K562 (cell line): Measurements from ENCODE around the gene ZBTB20. TPM values are rescaled to one million over a fixed set of nuclear protein-coding genes. Genes with fewer than 3 reads are reported as not detected.

Source experiments
- GTF2F1 ChIP-seq: IDR thresholded peaks from 2 replicates; pipeline ENCODE4 v1.6.1; 2011; ENCODE audit warnings: low read depth, low read length, improper control_type of control experiment
- JUN ChIP-seq, 2 experiments: sonication (generic) in 1 of 2; formaldehyde crosslinking in 1 of 2; IDR thresholded peaks; 2 replicates each; pipeline versions ENCODE4 v1.6.1 to v1.8.0; 2012 to 2022; ENCODE audit warnings: borderline replicate concordance in 2 of 2, mild to moderate bottlenecking in 2 of 2, improper control_type of control experiment in 1 of 2, low read depth in 1 of 2, low read length in 1 of 2, missing genetic modification reagents in 1 of 2
- MNT ChIP-seq, 2 experiments: fragments of 450-650 bp; conservative IDR thresholded peaks; 2 replicates each; pipeline ENCODE4 v1.6.1; 2017; ENCODE audit warnings: mild to moderate bottlenecking in 2 of 2, moderate library complexity in 2 of 2
- MXD1 ChIP-seq: fragments of 250-450 bp; sonication (Bioruptor Pico); IDR thresholded peaks from 2 replicates; pipeline ENCODE4 v1.8.0; 2021; ENCODE audit warnings: borderline replicate concordance, mild to moderate bottlenecking, moderate library complexity; ENCODE audit not compliant: poor library complexity, severe bottlenecking
- RCOR1 ChIP-seq, 2 experiments: IDR thresholded peaks; 2 replicates each; pipeline ENCODE4 v1.6.1; 2012; ENCODE audit warnings: low read depth in 2 of 2, low read length in 2 of 2, borderline replicate concordance in 1 of 2, improper control_type of control experiment in 1 of 2
- STAT5A ChIP-seq: IDR thresholded peaks from 2 replicates; pipeline ENCODE4 v1.6.1; 2012; ENCODE audit warnings: low read length, inconsistent platforms, borderline replicate concordance
- ZNF263 ChIP-seq: sonication (generic); formaldehyde crosslinking; IDR thresholded peaks from 2 replicates; pipeline ENCODE4 v1.8.0; 2022; ENCODE audit warnings: mild to moderate bottlenecking, missing genetic modification reagents, borderline replicate concordance
- ZNF318 ChIP-seq, 2 experiments: fragments of 450-650 bp; IDR thresholded peaks; 2 replicates each; pipeline ENCODE4 v1.6.1; 2016; ENCODE audit warnings: mild to moderate bottlenecking in 2 of 2, borderline replicate concordance in 1 of 2, low read depth in 1 of 2, moderate library complexity in 1 of 2
- polyA plus RNA-seq, 8 experiments: library from polyadenylated mRNA; depleted of rRNA in 4 of 8; stranded (reverse) in 5 of 8; unstranded in 3 of 8; fragments of >200 nt; fragmentation: Nextera tagmentation in 2 of 8; fragmentation: Illumina TruSeq in 1 of 8; extraction: Ambion mirVana in 2 of 8; extraction: Trizol in 1 of 8; gene quantifications; 2 replicates each; pipeline versions ENCODE4 v1.2.1 to v1.2.3, GENCODE V29; 2011 to 2014; ENCODE audit warnings: inconsistent platforms in 1 of 8, missing spikeins in 1 of 8
- total RNA-seq, 7 experiments: library from RNA; depleted of rRNA in 6 of 7; stranded (reverse); fragments of >200 nt in 6 of 7; fragmentation: Illumina TruSeq in 2 of 7; extraction: Trizol in 2 of 7; gene quantifications; 2 replicates each; pipeline versions ENCODE4 v1.2.1 to v1.2.3, GENCODE V29; 2011 to 2021; ENCODE audit warnings: low replicate concordance in 1 of 7
- TF ChIP-seq, protein P1 (sequence below): fragments of 250-450 bp; sonication (Bioruptor Pico); IDR thresholded peaks from 2 replicates; pipeline ENCODE4 v1.4.0; 2020

ZBTB20 gene
- total and polyA plus RNA-seq, 9 of the 15 experiments (the other 6 are each of a cell fraction or from before 2014, with no cell fraction given), result 0.17 to 1.7 (median 0.45) TPM

- TF ChIP-seq ZNF318 (IDR thresholded peaks at IDR 0.05; ENCODE audit: borderline replicate concordance in 1 of 2, low read depth in 1 of 2) (no peak), STAT5A (no peak), ZNF263 (CRISPR knock-in tag) (no peak), JUN (IDR thresholded peaks at IDR 0.05; ENCODE audit: borderline replicate concordance, low read depth, low read length) (peak; percentile 20; the same call in 1 of the 2 replicates), JUN (CRISPR knock-in tag; IDR thresholded peaks at IDR 0.05; ENCODE audit: borderline replicate concordance) (no peak), GTF2F1 (no peak), MXD1 (CRISPR knock-in tag) (no peak), MNT (conservative IDR thresholded peaks at IDR 0.05) (no peak), RCOR1 (IDR thresholded peaks at IDR 0.05; ENCODE audit: borderline replicate concordance in 1 of 2, low read depth in 2 of 2, low read length in 2 of 2) (no peak)
- TF ChIP-seq, protein P1, sequence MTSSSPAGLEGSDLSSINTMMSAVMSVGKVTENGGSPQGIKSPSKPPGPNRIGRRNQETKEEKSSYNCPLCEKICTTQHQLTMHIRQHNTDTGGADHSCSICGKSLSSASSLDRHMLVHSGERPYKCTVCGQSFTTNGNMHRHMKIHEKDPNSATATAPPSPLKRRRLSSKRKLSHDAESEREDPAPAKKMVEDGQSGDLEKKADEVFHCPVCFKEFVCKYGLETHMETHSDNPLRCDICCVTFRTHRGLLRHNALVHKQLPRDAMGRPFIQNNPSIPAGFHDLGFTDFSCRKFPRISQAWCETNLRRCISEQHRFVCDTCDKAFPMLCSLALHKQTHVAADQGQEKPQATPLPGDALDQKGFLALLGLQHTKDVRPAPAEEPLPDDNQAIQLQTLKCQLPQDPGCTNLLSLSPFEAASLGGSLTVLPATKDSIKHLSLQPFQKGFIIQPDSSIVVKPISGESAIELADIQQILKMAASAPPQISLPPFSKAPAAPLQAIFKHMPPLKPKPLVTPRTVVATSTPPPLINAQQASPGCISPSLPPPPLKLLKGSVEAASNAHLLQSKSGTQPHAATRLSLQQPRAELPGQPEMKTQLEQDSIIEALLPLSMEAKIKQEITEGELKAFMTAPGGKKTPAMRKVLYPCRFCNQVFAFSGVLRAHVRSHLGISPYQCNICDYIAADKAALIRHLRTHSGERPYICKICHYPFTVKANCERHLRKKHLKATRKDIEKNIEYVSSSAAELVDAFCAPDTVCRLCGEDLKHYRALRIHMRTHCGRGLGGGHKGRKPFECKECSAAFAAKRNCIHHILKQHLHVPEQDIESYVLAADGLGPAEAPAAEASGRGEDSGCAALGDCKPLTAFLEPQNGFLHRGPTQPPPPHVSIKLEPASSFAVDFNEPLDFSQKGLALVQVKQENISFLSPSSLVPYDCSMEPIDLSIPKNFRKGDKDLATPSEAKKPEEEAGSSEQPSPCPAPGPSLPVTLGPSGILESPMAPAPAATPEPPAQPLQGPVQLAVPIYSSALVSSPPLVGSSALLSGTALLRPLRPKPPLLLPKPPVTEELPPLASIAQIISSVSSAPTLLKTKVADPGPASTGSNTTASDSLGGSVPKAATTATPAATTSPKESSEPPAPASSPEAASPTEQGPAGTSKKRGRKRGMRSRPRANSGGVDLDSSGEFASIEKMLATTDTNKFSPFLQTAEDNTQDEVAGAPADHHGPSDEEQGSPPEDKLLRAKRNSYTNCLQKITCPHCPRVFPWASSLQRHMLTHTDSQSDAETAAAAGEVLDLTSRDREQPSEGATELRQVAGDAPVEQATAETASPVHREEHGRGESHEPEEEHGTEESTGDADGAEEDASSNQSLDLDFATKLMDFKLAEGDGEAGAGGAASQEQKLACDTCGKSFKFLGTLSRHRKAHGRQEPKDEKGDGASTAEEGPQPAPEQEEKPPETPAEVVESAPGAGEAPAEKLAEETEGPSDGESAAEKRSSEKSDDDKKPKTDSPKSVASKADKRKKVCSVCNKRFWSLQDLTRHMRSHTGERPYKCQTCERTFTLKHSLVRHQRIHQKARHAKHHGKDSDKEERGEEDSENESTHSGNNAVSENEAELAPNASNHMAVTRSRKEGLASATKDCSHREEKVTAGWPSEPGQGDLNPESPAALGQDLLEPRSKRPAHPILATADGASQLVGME (CRISPR knock-in tag), result no peak
Measured at GRCh38 chr3:114624571-114625181, 522.4 kb downstream of the ZBTB20 start (continued).
